ENCODE data around the gene NOTO. TPM values are rescaled to one million over a fixed set of nuclear protein-coding genes. Genes with fewer than 3 reads are reported as not detected.

Gene NOTO
- total RNA-seq, 1 experiment from 2014 or later: 0.66 TPM

- Histone ChIP-seq H3K18ac (ENCODE audit: insufficient read length, low read depth, low read length) (no peak overlapping the region), H3T11ph (ENCODE audit: low read length) (no peak overlapping the region), H4K91ac (ENCODE audit: insufficient read length, low read depth, low read length) (no peak overlapping the region), H3K4ac (ENCODE audit: low read depth, low read length) (no peak overlapping the region), H3K9me3 (ENCODE audit: control insufficient read depth, low read depth, low read length) (no peaks in the 10 kb centered on the region), H4K8ac (replicated peaks; ENCODE audit: insufficient read length, low read depth, low read length) (no peak overlapping the region), H3K14ac (ENCODE audit: insufficient read depth, low read length) (no peak overlapping the region), H3K27me3 (ENCODE audit: insufficient read depth, low read length) (no peaks in the 10 kb centered on the region), H2BK5ac (ENCODE audit: insufficient read length, low read length) (no peak overlapping the region), H2BK15ac (ENCODE audit: low read depth, low read length) (no peak overlapping the region), H3K79me1 (ENCODE audit: insufficient read depth, low read depth, low read length, poor library complexity, severe bottlenecking) (no peaks in the 10 kb centered on the region), H2AK5ac (ENCODE audit: insufficient read length, low read length) (no peak overlapping the region), H3K4me1 (ENCODE audit: insufficient read depth, low read length) (no peaks in the 10 kb centered on the region), H3K79me2 (ENCODE audit: insufficient read depth, low read length) (no peaks in the 10 kb centered on the region), H2AFZ (ENCODE audit: low read length) (no peak overlapping the region), H3K56ac (ENCODE audit: insufficient read length, low read depth, low read length) (no peak overlapping the region), H2BK12ac (ENCODE audit: insufficient read length, low read depth, low read length) (no peak overlapping the region), H3K4me2 (ENCODE audit: insufficient read depth, insufficient read length, low read length) (no peak overlapping the region), H2BK20ac (ENCODE audit: low read depth, low read length, poor library complexity, severe bottlenecking) (no peak overlapping the region), H3K23ac (ENCODE audit: insufficient read length, low read depth, low read length) (no peak overlapping the region), H3K9ac (ENCODE audit: extremely low read depth, insufficient read length, low read length) (no peak overlapping the region), H4K5ac (ENCODE audit: insufficient read length, low read depth, low read length) (no peak overlapping the region), H2BK120ac (ENCODE audit: low read depth, low read length, poor library complexity, severe bottlenecking) (no peak overlapping the region), H4K20me1 (ENCODE audit: control insufficient read depth, insufficient read depth, insufficient read length) (no peaks in the 10 kb centered on the region), H3K27ac (ENCODE audit: insufficient read length, low read depth, low read length) (no peak overlapping the region), H3K23me2 (ENCODE audit: insufficient read length, low read depth, low read length, poor library complexity, severe bottlenecking) (no peaks in the 10 kb centered on the region)
- Mint-ChIP-seq H3K27ac (no peak overlapping the region), H3K4me3 (no peak overlapping the region), H3K9me3 (no peaks in the 10 kb centered on the region; a peak in 1 of 5 replicates), H3K4me1 (peaks cover 17 to 18% of the 10 kb centered on the region in 2 experiments), H3K36me3 (ENCODE audit: insufficient read depth in 1 of 3, low read depth in 3 of 3) (peaks cover 12 to 46% (median 19%) of the 10 kb centered on the region in 3 experiments; a peak in 6 of 7 replicates), H3K27me3 (ENCODE audit: low read depth) (no peaks in the 10 kb centered on the region; the same call in 1 of the 2 replicates)
- WGBS (ENCODE audit: extremely low coverage, insufficient read length, low lambda C conversion rate): no CpG with 5 or more reads among the region's 8 CpGs
- no peak for DNase-seq
- TF ChIP-seq CTCF (conservative IDR thresholded peaks at IDR 0.05): no peak
Measured at GRCh38 chr2:73258186-73258912, 56.0 kb downstream of the NOTO start.

All from H9 (cell line).